Left lung (tissue), 10 donors: ENCODE measurements around the gene SORL1. TPM values are rescaled to one million over a fixed set of nuclear protein-coding genes. Genes with fewer than 3 reads are reported as not detected.

Experiments
- ATAC-seq: fragments of 200-7000 bp; cut with Tn5 transposase; one replicate; pipeline ENCODE4 v1.9.1; 2020; ENCODE audit warnings: moderate library complexity
- DNase-seq, 4 donors: peaks; one replicate each; pipeline ENCODE4 v3.0.0-alpha.2; 2013 to 2020
- H3K27ac ChIP-seq, 2 donors: fragments of 200-600 bp; sonication (generic) in 1 of 2; one replicate each; pipeline versions ENCODE4 v1.5.0 to v1.8.0; 2020 to 2021
- H3K27me3 ChIP-seq, 2 donors: fragments of 200-600 bp; sonication (generic) in 1 of 2; one replicate each; pipeline versions ENCODE4 v1.5.0 to v1.8.0; 2020 to 2021
- H3K36me3 ChIP-seq, 2 donors: fragments of 200-600 bp; sonication (generic) in 1 of 2; one replicate each; pipeline versions ENCODE4 v1.5.0 to v1.8.0; 2020 to 2021
- H3K4me1 ChIP-seq, 2 donors: fragments of 200-600 bp; one replicate each; pipeline ENCODE4 v1.8.0; 2021
- H3K4me3 ChIP-seq, 2 donors: fragments of 200-600 bp; sonication (generic) in 1 of 2; one replicate each; pipeline versions ENCODE4 v1.5.0 to v1.8.0; 2020 to 2021; ENCODE audit warnings: mild to moderate bottlenecking in 1 of 2
- H3K9me3 ChIP-seq, 2 donors: fragments of 200-600 bp; sonication (generic) in 1 of 2; one replicate each; pipeline versions ENCODE4 v1.5.0 to v1.8.0; 2020 to 2021
- intact Hi-C, 2 donors: fragments of 100-400 bp; cut with DNase I; formaldehyde crosslinking; loops; one replicate each; pipeline versions ENCODE4 v1.11.2 to v1.14.2; 2022
- polyA plus RNA-seq, 6 donors: library from polyadenylated mRNA; unstranded; fragments of 120-200 nt; gene quantifications; one replicate each; pipeline ENCODE4 v1.2.1, GENCODE V29; 2013; ENCODE audit not compliant: insufficient read length in 6 of 6
- total RNA-seq, 2 donors: library from RNA; stranded (reverse); fragmentation: NEBNext Ultra II Directional; extraction: Animal tissue kit (Norgen Biotek cat#: 25700); gene quantifications; one replicate each; pipeline ENCODE4 v1.2.1, GENCODE V29; 2021
- TF ChIP-seq, protein P1 (sequence below), 2 donors: fragments of 200-600 bp; sonication (generic) in 1 of 2; IDR thresholded peaks; one replicate each; pipeline versions ENCODE4 v1.5.0 to v1.8.0; 2021; ENCODE audit warnings: antibody characterized with exemption in 2 of 2
- donor health status: DM: no; HTN: yes; CAD: no.
- donor health status: DM: no; HTN: no; CAD: no.

Gene SORL1
- total and polyA plus RNA-seq, 8 donors: 29.8 to 114 (median 33.4) TPM

DNA sequence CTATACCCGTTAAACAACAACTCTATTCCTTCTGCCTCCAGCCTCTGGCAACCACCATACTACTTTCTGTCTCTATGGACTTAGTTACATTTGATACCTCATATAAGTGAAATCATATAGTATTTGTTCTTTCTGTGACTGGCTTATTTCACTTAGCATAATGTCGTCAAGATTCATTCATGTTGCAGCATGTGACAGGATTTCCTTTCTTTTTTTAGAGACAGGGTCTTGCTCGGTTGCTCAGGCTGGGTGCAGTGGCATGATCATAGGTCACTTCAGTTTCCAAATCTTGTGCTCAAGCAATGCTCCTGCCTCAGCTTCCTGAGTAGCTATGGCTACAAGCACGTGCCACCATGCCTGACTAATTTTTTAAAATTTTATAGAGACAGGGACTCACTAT lies 29.4 kb upstream of the SORL1 start:
- TF ChIP-seq, protein P1, sequence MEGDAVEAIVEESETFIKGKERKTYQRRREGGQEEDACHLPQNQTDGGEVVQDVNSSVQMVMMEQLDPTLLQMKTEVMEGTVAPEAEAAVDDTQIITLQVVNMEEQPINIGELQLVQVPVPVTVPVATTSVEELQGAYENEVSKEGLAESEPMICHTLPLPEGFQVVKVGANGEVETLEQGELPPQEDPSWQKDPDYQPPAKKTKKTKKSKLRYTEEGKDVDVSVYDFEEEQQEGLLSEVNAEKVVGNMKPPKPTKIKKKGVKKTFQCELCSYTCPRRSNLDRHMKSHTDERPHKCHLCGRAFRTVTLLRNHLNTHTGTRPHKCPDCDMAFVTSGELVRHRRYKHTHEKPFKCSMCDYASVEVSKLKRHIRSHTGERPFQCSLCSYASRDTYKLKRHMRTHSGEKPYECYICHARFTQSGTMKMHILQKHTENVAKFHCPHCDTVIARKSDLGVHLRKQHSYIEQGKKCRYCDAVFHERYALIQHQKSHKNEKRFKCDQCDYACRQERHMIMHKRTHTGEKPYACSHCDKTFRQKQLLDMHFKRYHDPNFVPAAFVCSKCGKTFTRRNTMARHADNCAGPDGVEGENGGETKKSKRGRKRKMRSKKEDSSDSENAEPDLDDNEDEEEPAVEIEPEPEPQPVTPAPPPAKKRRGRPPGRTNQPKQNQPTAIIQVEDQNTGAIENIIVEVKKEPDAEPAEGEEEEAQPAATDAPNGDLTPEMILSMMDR (IDR thresholded peaks at IDR 0.05): no peak
- no peaks in the 10 kb centered on the region for H3K36me3 ChIP-seq
- H3K4me1 ChIP-seq: peaks cover 6 to 57% of the 10 kb centered on the region in 2 donors
- H3K27ac ChIP-seq: peak overlapping the region in 1 of 2 donors; percentile 9
- ATAC-seq (no peak), DNase-seq (no peak)
- no peaks in the 10 kb centered on the region for H3K9me3 ChIP-seq
- intact Hi-C loops: no loop called here
- no peak overlapping the region for H3K4me3 ChIP-seq
- peaks cover 0 to 14% of the 10 kb centered on the region in 2 donors for H3K27me3 ChIP-seq

DNA sequence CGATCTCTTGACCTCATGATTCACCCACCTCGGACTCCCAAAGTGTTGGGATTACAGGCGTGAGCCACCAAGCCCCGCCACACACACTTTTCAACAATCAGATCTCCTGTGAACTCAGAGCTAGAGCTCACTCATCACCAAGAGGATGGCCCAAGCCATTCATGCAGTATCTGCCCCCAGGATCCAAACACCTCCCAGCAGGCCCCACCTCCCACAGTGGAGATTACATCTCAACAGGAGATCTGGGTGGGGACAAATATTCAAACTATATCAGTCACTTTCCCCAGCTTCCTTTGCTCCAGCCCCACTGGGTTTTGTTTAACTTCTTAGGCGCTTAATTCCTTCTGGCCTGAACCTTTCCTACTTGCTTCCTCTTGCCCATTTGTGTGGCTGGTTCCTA lies 26.3 kb upstream of the SORL1 start:
- Histone ChIP-seq H3K36me3 (no peaks in the 10 kb centered on the region), H3K9me3 (no peaks in the 10 kb centered on the region), H3K27ac (no peak overlapping the region), H3K27me3 (peaks cover 0 to 17% of the 10 kb centered on the region in 2 donors), H3K4me3 (no peak overlapping the region), H3K4me1 (peaks cover 3 to 41% of the 10 kb centered on the region in 2 donors)
- intact Hi-C loops: no loop called here
- ATAC-seq: no peak
- TF ChIP-seq, protein P1 (IDR thresholded peaks at IDR 0.05): no peak
- DNase-seq: no peak

DNA sequence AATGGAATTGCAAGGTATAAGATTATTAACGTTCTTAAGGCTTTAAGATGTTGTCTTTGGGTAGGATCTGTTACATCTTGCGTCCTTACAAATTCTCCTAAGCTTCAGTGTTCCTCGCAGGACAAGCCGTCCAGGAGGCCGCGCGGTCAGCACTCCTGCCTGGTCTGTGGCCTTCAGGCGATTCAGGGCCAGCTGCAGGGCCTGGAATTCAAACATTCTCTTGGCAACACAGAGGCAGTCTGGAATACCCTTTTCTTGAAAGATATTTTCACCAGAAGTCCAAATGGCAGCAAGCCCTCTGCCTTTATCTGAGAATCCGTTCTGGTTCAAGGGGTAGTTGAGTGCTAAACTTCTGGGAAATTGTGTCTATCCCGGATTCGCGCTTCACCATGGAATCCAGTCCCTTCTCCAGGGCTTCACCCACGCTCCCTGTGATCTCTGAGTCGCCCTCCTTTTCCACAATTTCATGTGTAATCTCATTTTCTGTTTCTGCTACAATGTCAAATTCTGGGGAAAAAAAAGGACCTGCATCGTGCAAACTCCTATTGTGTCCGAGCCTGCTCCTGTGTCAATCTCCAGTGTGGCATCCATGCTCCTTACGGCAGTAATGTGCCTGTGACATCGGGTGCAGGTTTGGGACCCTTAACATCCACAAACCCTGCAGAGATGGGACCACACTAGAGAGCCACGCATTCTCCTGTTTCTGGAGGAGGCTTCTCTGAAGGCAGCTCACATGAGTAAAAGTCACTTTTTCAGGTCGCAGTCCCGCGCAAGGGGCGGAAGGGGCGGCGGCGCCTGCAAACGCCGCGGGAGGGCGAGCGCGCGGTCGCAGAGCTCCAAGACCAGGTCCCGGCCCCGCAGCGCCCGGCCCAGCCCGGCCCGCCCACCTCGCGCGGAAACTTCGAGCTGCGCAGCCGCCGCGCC lies 25.4 kb upstream of the SORL1 start:
- no peaks in the 10 kb centered on the region for H3K9me3 ChIP-seq
- intact Hi-C loops: no loop called here
- TF ChIP-seq, protein P1 (IDR thresholded peaks at IDR 0.05): no peak
- DNase-seq (peak in 3 of 4 donors; percentile 43 to 92 (median 55)), ATAC-seq (peak; percentile 90)
- peaks cover 0 to 17% of the 10 kb centered on the region in 2 donors for H3K27me3 ChIP-seq
- no peaks in the 10 kb centered on the region for H3K36me3 ChIP-seq
- H3K4me1 ChIP-seq: peaks cover 3 to 34% of the 10 kb centered on the region in 2 donors
- H3K27ac ChIP-seq: no peak overlapping the region
- peak overlapping the region; percentile 14 to 24 for H3K4me3 ChIP-seq

DNA sequence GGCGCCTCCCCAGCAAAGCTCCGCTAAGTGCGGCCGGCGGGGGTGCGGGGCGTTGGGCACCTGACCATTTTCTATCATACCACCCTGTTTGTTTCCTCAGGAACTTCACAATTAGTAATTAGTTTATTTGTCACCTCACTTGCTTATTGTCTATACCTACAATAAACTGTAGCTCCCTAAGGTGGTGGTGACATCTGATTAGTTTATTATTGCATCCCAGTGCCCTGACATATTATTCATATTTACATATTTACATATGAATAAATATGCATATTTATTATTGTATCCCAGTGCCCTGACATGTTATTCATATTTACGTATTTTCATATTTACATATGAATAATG lies 24.7 kb upstream of the SORL1 start:
- DNase-seq (no peak), ATAC-seq (no peak)
- TF ChIP-seq, protein P1 (IDR thresholded peaks at IDR 0.05): no peak
- Histone ChIP-seq H3K9me3 (no peaks in the 10 kb centered on the region), H3K27ac (no peak overlapping the region), H3K27me3 (peaks cover 0 to 17% of the 10 kb centered on the region in 2 donors), H3K4me1 (peaks cover 3 to 28% of the 10 kb centered on the region in 2 donors), H3K36me3 (no peaks in the 10 kb centered on the region), H3K4me3 (peak overlapping the region; percentile 14 to 24)
- intact Hi-C loops: no loop called here

DNA sequence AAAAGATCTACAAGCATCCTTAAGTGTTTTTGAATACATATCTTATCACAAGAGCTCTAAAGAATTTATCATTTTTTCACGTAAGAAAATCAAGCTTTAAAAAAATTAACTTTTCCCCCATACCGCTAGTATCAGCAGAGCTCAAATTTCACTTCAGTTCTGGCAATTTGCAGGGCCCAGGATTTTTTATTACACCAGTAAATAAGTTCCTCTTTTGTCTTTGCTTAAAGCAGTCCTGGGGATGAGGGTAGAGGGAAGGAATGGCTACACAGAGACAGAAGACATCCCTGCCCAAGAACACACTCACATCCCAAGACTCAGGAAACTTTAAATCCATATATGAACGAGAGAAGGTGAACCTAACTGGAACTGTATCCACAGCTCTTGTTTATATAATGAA lies 22.6 kb upstream of the SORL1 start:
- no peak for ATAC-seq
- H3K27ac ChIP-seq: no peak overlapping the region
- no peak for DNase-seq
- peaks cover 0 to 17% of the 10 kb centered on the region in 2 donors for H3K27me3 ChIP-seq
- TF ChIP-seq, protein P1 (IDR thresholded peaks at IDR 0.05): no peak
- H3K9me3 ChIP-seq: no peaks in the 10 kb centered on the region
- no peaks in the 10 kb centered on the region for H3K36me3 ChIP-seq
- intact Hi-C loops: no loop called here
- H3K4me1 ChIP-seq: peaks cover 3 to 33% of the 10 kb centered on the region in 2 donors
- H3K4me3 ChIP-seq: no peak overlapping the region
